Measurements from ENCODE around the gene B2M. TPM values are rescaled to one million over a fixed set of nuclear protein-coding genes. Genes with fewer than 3 reads are reported as not detected.

B2M gene
- total and polyA plus RNA-seq, 2 donors (not counting 1 experiment from before 2014, with no cell fraction given): 3,981 to 17,989 TPM

GRCh38 chr15:44718180-44718926 is 7.0 kb downstream of the B2M start:
- Histone ChIP-seq H3K4me3 (ENCODE audit: control extremely low read depth in 1 of 5, extremely low read depth in 1 of 5, insufficient read depth in 1 of 5, low read depth in 2 of 5, low read length in 4 of 5) (no peak overlapping the region), H2AFZ (ENCODE audit: insufficient read depth, low read depth, low read length, poor library complexity, severe bottlenecking) (no peak overlapping the region), H3K4me2 (replicated peaks; ENCODE audit: low read depth, low read length, poor library complexity, severe bottlenecking) (no peak overlapping the region), H3K79me2 (ENCODE audit: control insufficient read depth, insufficient read depth, low read length) (peaks cover 68% of the 10 kb centered on the region), H3K9me3 (ENCODE audit: control extremely low read depth in 1 of 3, control insufficient read depth in 2 of 3, insufficient read depth in 1 of 3, low read length in 2 of 3) (no peaks in the 10 kb centered on the region), H3K27ac (ENCODE audit: low read length in 2 of 2) (peak overlapping the region; percentile 60 to 82), H3K36me3 (replicated peaks in 1 of 2; ENCODE audit: control extremely low read depth in 1 of 2, control insufficient read depth in 1 of 2, extremely low read depth in 1 of 2, insufficient read depth in 2 of 2, low read length in 1 of 2) (peaks cover 10 to 63% of the 10 kb centered on the region in 2 experiments), H3K27me3 (replicated peaks in 1 of 4; ENCODE audit: control extremely low read depth in 1 of 4, control insufficient read depth in 3 of 4, insufficient read depth in 4 of 4, low read length in 3 of 4) (no peaks in the 10 kb centered on the region), H3K9ac (ENCODE audit: low read length) (no peak overlapping the region), H3K4me1 (ENCODE audit: control insufficient read depth in 2 of 2, insufficient read depth in 2 of 2, low read length in 2 of 2) (peaks cover 86 to 90% of the 10 kb centered on the region in 2 donors), H4K20me1 (ENCODE audit: control insufficient read depth, insufficient read depth, low read length, poor library complexity, severe bottlenecking) (peaks cover 65% of the 10 kb centered on the region)
- peak overlapping the region; percentile 67 for H3K27ac Mint-ChIP-seq
- peak overlapping the region; percentile 44 for H3K4me3 Mint-ChIP-seq
- intact Hi-C loops (cut with micrococcal nuclease): no loop called here
- ChIA-PET CTCF (interaction anchor here (0.5 to 15.6 kb wide), 3 partner anchors 8 to 52 kb away, joined by 3 to 529 read pairs (median 353); partner anchors contain the start of genes PATL2, SPG11 and TRIM69), POLR2A (interaction anchor here (14.3 to 34.6 kb wide), 3 partner anchors 2 to 51 kb away, joined by 759 to 819 read pairs (median 759); partner anchors contain the start of genes B2M, PATL2, SPG11 and TRIM69)
- H3K9me3 Mint-ChIP-seq (ENCODE audit: insufficient read depth): no peaks in the 10 kb centered on the region
- 40% methylated on average over 1 of the region's 4 CpGs for WGBS (ENCODE audit: insufficient coverage)
- peaks cover 84% of the 10 kb centered on the region for H3K4me1 Mint-ChIP-seq
- no peak for ATAC-seq (ENCODE audit: low read depth)
- no peaks in the 10 kb centered on the region for H3K27me3 Mint-ChIP-seq
- peak; percentile 29 for DNase-seq
- TF ChIP-seq EZH2 (IDR thresholded peaks at IDR 0.05; ENCODE audit: borderline replicate concordance, insufficient read depth, low read depth, low read length, poor library complexity, severe bottlenecking): no peak
- TF ChIP-seq, protein P1, sequence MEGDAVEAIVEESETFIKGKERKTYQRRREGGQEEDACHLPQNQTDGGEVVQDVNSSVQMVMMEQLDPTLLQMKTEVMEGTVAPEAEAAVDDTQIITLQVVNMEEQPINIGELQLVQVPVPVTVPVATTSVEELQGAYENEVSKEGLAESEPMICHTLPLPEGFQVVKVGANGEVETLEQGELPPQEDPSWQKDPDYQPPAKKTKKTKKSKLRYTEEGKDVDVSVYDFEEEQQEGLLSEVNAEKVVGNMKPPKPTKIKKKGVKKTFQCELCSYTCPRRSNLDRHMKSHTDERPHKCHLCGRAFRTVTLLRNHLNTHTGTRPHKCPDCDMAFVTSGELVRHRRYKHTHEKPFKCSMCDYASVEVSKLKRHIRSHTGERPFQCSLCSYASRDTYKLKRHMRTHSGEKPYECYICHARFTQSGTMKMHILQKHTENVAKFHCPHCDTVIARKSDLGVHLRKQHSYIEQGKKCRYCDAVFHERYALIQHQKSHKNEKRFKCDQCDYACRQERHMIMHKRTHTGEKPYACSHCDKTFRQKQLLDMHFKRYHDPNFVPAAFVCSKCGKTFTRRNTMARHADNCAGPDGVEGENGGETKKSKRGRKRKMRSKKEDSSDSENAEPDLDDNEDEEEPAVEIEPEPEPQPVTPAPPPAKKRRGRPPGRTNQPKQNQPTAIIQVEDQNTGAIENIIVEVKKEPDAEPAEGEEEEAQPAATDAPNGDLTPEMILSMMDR (IDR thresholded peaks at IDR 0.05): no peak

DNA sequence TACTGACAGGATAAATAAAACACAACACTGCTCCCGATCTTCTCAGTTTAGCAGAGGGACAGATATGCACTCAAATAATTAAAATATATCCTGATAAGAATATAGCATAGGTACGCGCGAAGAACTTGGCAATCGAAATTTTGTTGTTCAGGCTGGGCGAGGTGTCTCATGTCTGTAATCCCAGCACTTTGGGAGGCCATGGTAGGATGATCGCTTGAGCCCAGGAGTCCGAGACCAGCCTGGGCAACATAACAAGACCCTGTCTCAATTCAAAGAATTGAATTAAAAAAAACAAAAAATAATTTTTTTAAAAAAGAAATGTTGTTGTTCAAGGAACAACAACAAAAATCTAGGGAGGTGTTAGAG is 7.6 kb downstream of the B2M start:
- H3K27ac Mint-ChIP-seq: peak overlapping the region; percentile 90
- Histone ChIP-seq H4K20me1 (ENCODE audit: control insufficient read depth, insufficient read depth, low read length, poor library complexity, severe bottlenecking) (peaks cover 59% of the 10 kb centered on the region), H3K27ac (ENCODE audit: low read length in 2 of 2) (peak overlapping the region; percentile 60 to 82), H3K4me2 (replicated peaks; ENCODE audit: low read depth, low read length, poor library complexity, severe bottlenecking) (peak overlapping the region; percentile 45), H3K4me1 (ENCODE audit: control insufficient read depth in 2 of 2, insufficient read depth in 2 of 2, low read length in 2 of 2) (peaks cover 90% of the 10 kb centered on the region in 2 donors), H3K9ac (ENCODE audit: low read length) (no peak overlapping the region), H2AFZ (ENCODE audit: insufficient read depth, low read depth, low read length, poor library complexity, severe bottlenecking) (no peak overlapping the region), H3K36me3 (replicated peaks in 1 of 2; ENCODE audit: control extremely low read depth in 1 of 2, control insufficient read depth in 1 of 2, extremely low read depth in 1 of 2, insufficient read depth in 2 of 2, low read length in 1 of 2) (peaks cover 10 to 58% of the 10 kb centered on the region in 2 experiments), H3K27me3 (replicated peaks in 1 of 4; ENCODE audit: control extremely low read depth in 1 of 4, control insufficient read depth in 3 of 4, insufficient read depth in 4 of 4, low read length in 3 of 4) (no peaks in the 10 kb centered on the region), H3K4me3 (ENCODE audit: control extremely low read depth in 1 of 5, extremely low read depth in 1 of 5, insufficient read depth in 1 of 5, low read depth in 2 of 5, low read length in 4 of 5) (no peak overlapping the region), H3K79me2 (ENCODE audit: control insufficient read depth, insufficient read depth, low read length) (peaks cover 68% of the 10 kb centered on the region), H3K9me3 (ENCODE audit: control extremely low read depth in 1 of 3, control insufficient read depth in 2 of 3, insufficient read depth in 1 of 3, low read length in 2 of 3) (no peaks in the 10 kb centered on the region)
- intact Hi-C loops (cut with micrococcal nuclease): no loop called here
- ATAC-seq (ENCODE audit: low read depth) (no peak), DNase-seq (peak; percentile 28)
- no peaks in the 10 kb centered on the region for H3K9me3 Mint-ChIP-seq (ENCODE audit: insufficient read depth)
- TF ChIP-seq EZH2 (IDR thresholded peaks at IDR 0.05; ENCODE audit: borderline replicate concordance, insufficient read depth, low read depth, low read length, poor library complexity, severe bottlenecking): no peak
- TF ChIP-seq, protein P1 (IDR thresholded peaks at IDR 0.05): no peak
- peak overlapping the region; percentile 68 for H3K4me3 Mint-ChIP-seq
- H3K4me1 Mint-ChIP-seq: peaks cover 87% of the 10 kb centered on the region
- ChIA-PET CTCF (interaction anchor here (0.5 to 15.6 kb wide), 3 partner anchors 8 to 52 kb away, joined by 3 to 529 read pairs (median 353); partner anchors contain the start of genes PATL2, SPG11 and TRIM69), POLR2A (interaction anchor here (14.3 to 34.6 kb wide), 3 partner anchors 2 to 51 kb away, joined by 759 to 819 read pairs (median 759); partner anchors contain the start of genes B2M, PATL2, SPG11 and TRIM69)
- WGBS (ENCODE audit: insufficient coverage): 80% methylated on average over 1 of the region's 8 CpGs
- H3K27me3 Mint-ChIP-seq: no peaks in the 10 kb centered on the region
